ENCODE data around the gene FIGN. TPM values are rescaled to one million over a fixed set of nuclear protein-coding genes. Genes with fewer than 3 reads are reported as not detected.

FIGN gene
- total and polyA plus RNA-seq, 4 donors = 1.1 to 7.8 (median 5.1) TPM

- Histone ChIP-seq H3K9me3 (ENCODE audit: control insufficient read depth in 4 of 4, low read length in 3 of 4) (no peaks in the 10 kb centered on the region), H3K9ac (ENCODE audit: low read depth in 1 of 2, low read length in 2 of 2) (no peak overlapping the region), H3K4me1 (ENCODE audit: control insufficient read depth in 4 of 4, insufficient read depth in 4 of 4, low read length in 3 of 4) (no peaks in the 10 kb centered on the region), H3K27ac (ENCODE audit: low read depth in 1 of 2, low read length in 2 of 2) (no peak overlapping the region), H3K4me3 (ENCODE audit: low read depth in 1 of 3, low read length in 3 of 3) (no peak overlapping the region), H3K36me3 (ENCODE audit: control insufficient read depth in 4 of 4, insufficient read depth in 3 of 4, low read depth in 1 of 4, low read length in 3 of 4) (no peaks in the 10 kb centered on the region), H3K27me3 (ENCODE audit: control insufficient read depth in 4 of 4, insufficient read depth in 4 of 4, low read length in 3 of 4) (no peaks in the 10 kb centered on the region)
- WGBS = 97% methylated on average over 1 of the region's 1 CpG
- no peak for DNase-seq (ENCODE audit: low spot score)
- no peak for TF ChIP-seq ZBTB33 (IDR thresholded peaks at IDR 0.05)
- TF ChIP-seq JUND (IDR thresholded peaks at IDR 0.05) = no peak
- no peak for TF ChIP-seq HNF4A (conservative IDR thresholded peaks at IDR 0.05)
- no peak for TF ChIP-seq SP1 (IDR thresholded peaks at IDR 0.05)
- TF ChIP-seq ATF3 (IDR thresholded peaks at IDR 0.05) = no peak
- TF ChIP-seq YY1 (IDR thresholded peaks at IDR 0.05) = no peak
- no peak for TF ChIP-seq EGR1 (IDR thresholded peaks at IDR 0.05; ENCODE audit: low read depth in 2 of 2)
- no peak for TF ChIP-seq REST (IDR thresholded peaks at IDR 0.05)
- TF ChIP-seq NR2F2 (IDR thresholded peaks at IDR 0.05) = no peak
- TF ChIP-seq FOXA2 (IDR thresholded peaks at IDR 0.05) = no peak
- no peak for TF ChIP-seq MAX (IDR thresholded peaks at IDR 0.05)
Measured at GRCh38 chr2:163626208-163626607, 109.6 kb downstream of the FIGN start.

GRCh38 chr2:163625632-163626031, 110.2 kb downstream of the FIGN start:
- Histone ChIP-seq H3K9ac (ENCODE audit: low read depth in 1 of 2, low read length in 2 of 2) (no peak overlapping the region), H3K27ac (ENCODE audit: low read depth in 1 of 2, low read length in 2 of 2) (no peak overlapping the region), H3K36me3 (ENCODE audit: control insufficient read depth in 4 of 4, insufficient read depth in 3 of 4, low read depth in 1 of 4, low read length in 3 of 4) (no peaks in the 10 kb centered on the region), H3K9me3 (ENCODE audit: control insufficient read depth in 4 of 4, low read length in 3 of 4) (no peaks in the 10 kb centered on the region), H3K4me3 (ENCODE audit: low read depth in 1 of 3, low read length in 3 of 3) (no peak overlapping the region), H3K27me3 (ENCODE audit: control insufficient read depth in 4 of 4, insufficient read depth in 4 of 4, low read length in 3 of 4) (no peaks in the 10 kb centered on the region), H3K4me1 (ENCODE audit: control insufficient read depth in 4 of 4, insufficient read depth in 4 of 4, low read length in 3 of 4) (no peaks in the 10 kb centered on the region)
- no peak for DNase-seq (ENCODE audit: low spot score)
- 86% methylated on average over 1 of the region's 1 CpG for WGBS
- TF ChIP-seq NR2F2 (IDR thresholded peaks at IDR 0.05) = no peak
- TF ChIP-seq SP1 (IDR thresholded peaks at IDR 0.05) = no peak
- TF ChIP-seq FOXA2 (IDR thresholded peaks at IDR 0.05) = no peak
- no peak for TF ChIP-seq EGR1 (IDR thresholded peaks at IDR 0.05; ENCODE audit: low read depth in 2 of 2)
- no peak for TF ChIP-seq RAD21 (IDR thresholded peaks at IDR 0.05)
- TF ChIP-seq TAF1 (conservative IDR thresholded peaks at IDR 0.05) = no peak

All from liver (tissue), 9 donors.